GM21515 (cell line): ENCODE data around the gene DNAAF2.
A peak's percentile ranks its signal among the peaks of the same experiment; 100 is the strongest.
"Not testable (repeated sequence)": the region's sequence is repeated elsewhere in the genome, so short reads cannot be mapped to it uniquely, and the experiment has no call there.

Experiments used
- ATAC-seq: cut with Tn5 transposase; IDR thresholded peaks from one replicate; pipeline ENCODE4 v1.9.1; 2021; ENCODE audit not compliant: unreplicated experiment

DNAAF2 gene

DNA sequence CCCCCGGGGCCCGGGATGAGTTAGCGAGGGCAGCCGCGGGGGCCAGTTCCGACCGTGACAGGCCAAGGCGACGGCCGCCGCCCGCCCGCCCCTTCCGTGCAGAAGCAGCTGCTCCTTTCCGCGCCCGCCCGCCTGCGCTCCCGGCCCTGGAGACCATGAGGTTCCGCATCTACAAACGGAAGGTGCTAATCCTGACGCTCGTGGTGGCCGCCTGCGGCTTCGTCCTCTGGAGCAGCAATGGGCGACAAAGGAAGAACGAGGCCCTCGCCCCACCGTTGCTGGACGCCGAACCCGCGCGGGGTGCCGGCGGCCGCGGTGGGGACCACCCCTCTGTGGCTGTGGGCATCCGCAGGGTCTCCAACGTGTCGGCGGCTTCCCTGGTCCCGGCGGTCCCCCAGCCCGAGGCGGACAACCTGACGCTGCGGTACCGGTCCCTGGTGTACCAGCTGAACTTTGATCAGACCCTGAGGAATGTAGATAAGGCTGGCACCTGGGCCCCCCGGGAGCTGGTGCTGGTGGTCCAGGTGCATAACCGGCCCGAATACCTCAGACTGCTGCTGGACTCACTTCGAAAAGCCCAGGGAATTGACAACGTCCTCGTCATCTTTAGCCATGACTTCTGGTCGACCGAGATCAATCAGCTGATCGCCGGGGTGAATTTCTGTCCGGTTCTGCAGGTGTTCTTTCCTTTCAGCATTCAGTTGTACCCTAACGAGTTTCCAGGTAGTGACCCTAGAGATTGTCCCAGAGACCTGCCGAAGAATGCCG, 13.7 kb downstream of the DNAAF2 start:
- peak; percentile 30 for ATAC-seq

GRCh38 chr14:49620182-49621113, 14.6 kb downstream of the DNAAF2 start, which contains the start of the genes MGAT2 and RPL36AL:
MGAT2 (plus strand) TSS chr14:49620799; CDS start chr14:49621269, 470 bp downstream.
RPL36AL (minus strand) TSS chr14:49620626; CDS start chr14:49619104, 1,522 bp downstream.
- ATAC-seq = peak; percentile 89

GRCh38 chr14:49619730-49620129, 15.3 kb downstream of the DNAAF2 start:
- no peak for ATAC-seq

GRCh38 chr14:49619273-49619672, 15.8 kb downstream of the DNAAF2 start:
- ATAC-seq = not testable (repeated sequence)

- ATAC-seq = no peak
These were observed 17.1 kb downstream of the DNAAF2 start for GRCh38 chr14:49617852-49618519.

DNA sequence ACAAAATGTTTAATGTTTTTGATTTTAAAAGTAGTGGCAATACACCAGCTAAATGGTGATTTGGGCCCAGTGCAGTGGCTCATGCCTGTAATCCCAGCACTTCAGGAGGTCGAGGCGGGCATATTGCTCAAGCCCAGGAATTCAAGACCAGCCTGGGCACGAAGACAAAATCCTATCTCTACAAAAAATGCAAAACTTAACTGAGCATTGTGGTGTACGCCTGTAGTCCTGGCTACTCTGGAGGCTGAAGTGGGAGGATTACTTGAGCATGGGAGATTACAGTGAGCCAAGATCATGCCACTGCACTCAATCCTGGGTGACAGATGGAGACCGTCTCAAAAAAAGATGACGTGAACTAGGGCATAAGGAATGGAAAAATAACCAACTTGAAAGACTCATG, 19.3 kb downstream of the DNAAF2 start:
- ATAC-seq = no peak

- ATAC-seq = no peak
These were observed 20.8 kb downstream of the DNAAF2 start for GRCh38 chr14:49614196-49614595.

DNA sequence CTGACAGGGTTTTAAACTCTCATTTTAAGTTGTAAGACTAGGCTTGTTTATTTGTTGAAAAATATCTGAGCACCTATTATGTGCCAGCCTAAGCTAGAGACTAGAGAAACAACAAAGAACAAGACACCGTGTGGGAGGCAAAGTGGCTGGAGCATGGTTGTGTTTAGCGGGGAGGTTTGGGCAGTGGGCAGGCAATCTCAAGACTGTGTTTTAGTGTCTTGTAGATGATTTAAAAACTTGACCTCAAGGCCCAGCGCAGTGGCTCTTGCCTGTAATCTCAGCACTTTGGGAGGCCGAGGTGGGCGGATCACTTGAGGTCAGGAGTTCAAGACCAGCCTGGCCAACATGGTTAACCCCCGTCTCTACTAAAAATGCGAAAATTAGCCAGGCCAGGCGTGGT, 22.4 kb downstream of the DNAAF2 start:
- no peak for ATAC-seq

- no peak for ATAC-seq
These were observed 22.8 kb downstream of the DNAAF2 start for GRCh38 chr14:49612251-49612650.

- ATAC-seq = no peak
These were observed 27.5 kb downstream of the DNAAF2 start for GRCh38 chr14:49607583-49607982.

DNA sequence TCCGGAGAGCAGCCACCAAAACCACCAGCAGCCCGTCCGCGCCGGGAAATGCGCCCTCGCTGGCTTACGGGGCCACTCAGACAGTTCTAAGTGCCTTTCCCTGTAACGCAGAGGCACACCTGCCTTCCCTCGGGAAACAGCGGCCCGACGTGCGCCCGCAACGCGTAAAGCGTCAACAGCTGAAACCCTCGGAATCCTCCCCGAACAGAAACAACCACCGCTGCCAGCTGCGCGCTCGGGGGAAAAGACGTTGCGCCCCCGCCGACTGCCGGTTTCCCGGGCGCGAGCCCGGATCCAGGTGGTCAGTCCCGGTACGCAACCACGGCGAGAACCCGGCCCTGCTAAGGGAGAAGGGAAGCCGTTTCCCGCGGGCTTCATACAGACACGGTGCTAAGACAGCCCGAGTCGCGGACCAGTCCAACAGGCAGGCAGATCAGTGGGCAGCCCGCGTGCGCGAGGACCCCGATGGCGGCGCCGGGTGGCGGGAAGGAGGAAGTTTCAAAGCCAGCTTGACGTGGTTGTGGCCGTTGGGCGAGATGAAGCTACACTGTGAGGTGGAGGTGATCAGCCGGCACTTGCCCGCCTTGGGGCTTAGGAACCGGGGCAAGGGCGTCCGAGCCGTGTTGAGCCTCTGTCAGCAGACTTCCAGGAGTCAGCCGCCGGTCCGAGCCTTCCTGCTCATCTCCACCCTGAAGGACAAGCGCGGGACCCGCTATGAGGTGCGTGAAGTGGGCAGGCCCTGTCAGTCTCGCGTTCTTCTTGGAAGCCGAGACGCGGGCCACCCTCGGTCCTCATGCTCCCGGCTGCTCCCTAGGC, 36.4 kb downstream of the DNAAF2 start, which contains the start of gene LRR1:
TSS of gene LRR1 (plus strand) at position 456 of the 816 bp plus-strand sequence. CDS start at position 537, 81 bp downstream.
- peak; percentile 47 for ATAC-seq

DNA sequence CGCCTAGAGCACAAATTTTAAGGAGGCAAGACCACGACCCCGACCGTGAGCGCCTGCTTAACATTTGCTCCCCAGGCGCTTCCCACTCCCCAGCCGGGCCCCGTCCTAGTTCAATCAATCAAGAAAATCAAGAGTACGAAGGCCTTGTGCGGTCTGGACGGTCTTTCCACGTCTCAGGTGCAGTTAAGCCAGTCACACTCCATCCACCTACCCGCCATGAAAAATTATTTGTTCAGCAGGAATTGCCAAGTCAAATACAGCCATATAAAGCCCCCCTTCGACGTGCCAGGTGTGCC, 36.9 kb downstream of the DNAAF2 start:
- no peak for ATAC-seq

- ATAC-seq = no peak
These were observed 40.5 kb downstream of the DNAAF2 start for GRCh38 chr14:49594347-49595091.

DNA sequence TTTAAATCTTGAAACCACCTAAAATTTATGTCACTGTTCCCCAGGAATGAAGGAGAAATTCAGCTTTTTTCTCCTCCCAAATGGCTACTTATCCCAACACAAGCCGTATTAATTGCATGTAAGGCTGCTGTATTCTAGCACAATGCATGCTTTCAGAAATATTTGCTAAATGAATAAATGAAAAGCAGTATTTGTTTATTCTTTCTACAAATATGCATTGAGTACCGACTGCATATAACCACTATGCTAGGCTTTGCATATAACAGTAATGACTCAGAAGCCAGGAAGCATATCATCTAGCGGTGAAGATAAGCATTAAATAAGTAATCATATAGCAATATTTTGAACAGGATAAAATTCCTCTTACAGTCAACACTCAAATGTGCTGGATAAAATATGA, 42.0 kb downstream of the DNAAF2 start:
- ATAC-seq = no peak

- ATAC-seq = no peak
These were observed 45.7 kb downstream of the DNAAF2 start for GRCh38 chr14:49589387-49589786.

DNA sequence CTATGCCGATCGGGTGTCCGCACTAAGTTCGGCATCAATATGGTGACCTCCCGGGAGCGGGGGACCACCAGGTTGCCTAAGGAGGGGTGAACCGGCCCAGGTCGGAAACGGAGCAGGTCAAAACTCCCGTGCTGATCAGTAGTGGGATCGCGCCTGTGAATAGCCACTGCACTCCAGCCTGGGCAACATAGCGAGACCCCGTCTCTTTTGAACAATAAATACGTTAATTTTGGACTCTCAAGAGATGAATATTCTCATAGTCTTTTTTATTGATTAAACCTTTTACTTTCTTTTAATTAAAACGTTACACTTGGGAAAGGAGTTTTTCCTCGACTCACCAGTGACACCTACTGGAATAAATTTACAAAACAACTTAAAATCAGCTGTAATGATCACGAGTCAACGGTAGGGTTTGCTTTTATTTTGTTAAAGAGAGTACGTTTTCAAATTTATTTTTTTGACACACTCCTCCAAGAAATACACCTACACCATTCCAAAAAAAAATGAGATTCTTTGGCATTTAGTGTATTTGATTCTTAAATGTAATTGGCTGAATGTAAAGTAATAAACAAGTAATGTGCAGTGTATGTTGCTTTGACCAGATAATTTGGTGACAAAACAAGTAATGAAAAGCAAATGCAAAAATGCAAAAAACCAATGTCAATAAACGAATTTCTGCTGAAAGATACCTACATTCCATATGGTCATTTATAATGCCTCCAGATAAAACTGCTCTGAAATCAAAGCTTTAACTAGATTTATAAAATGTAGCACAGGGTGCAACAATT, 48.2 kb downstream of the DNAAF2 start:
- peak; percentile 37 for ATAC-seq

DNA sequence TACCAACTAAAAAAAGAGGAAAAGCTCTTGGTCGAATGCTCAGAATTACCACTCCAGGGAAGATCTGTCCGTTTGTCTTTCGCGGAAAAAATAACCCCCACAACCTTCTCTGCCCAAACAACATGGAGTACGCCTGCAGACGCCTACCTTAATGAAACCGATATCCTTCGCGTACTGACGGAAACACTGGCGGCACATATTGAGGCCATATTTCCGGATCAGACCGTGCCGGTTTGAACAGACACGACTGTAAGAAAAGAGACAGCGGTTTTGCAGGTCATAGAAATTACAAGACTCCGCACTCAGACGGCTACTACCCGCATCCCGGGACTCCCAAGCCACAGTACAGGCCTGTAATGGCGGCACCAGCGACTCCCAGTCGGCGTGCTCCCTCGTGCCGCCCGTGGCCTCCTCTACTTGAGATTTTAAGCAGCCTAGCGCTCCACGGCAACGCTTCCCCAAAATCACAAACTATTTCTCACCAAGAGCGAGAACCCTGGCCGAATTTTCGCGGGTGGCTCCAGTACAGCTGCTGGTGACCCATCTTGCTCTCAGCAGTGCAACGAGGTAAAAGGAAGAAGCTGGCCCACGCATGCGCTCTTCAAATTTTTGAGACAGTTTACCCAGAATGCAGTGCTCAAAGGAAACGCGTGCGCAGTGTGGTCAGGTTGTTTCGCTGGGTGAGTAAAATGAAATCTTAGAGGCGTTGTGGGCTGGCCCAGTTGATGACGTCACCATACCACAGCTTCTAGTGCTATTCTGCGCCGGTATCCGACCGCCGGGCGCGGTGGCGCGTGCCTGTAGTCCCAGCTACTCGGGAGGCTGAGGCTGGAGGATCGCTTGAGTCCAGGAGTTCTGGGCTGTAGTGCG, 49.0 kb downstream of the DNAAF2 start, which contains the start of gene RPS29:
TSS of gene RPS29 (minus strand) at position 578 of the 870 bp plus-strand sequence. CDS start at position 544, 34 bp downstream.
- peak; percentile 88 for ATAC-seq
